Neural cell (in vitro differentiated cells): ENCODE data around the gene MAPK10.

Source experiments
- EP300 ChIP-seq: fragments of 450-650 bp; conservative IDR thresholded peaks from 2 replicates; pipeline ENCODE4 v1.6.1; 2014; ENCODE audit warnings: antibody characterized with exemption, mild to moderate bottlenecking, moderate library complexity; ENCODE audit not compliant: poor library complexity, severe bottlenecking
- EZH2 ChIP-seq: fragments of 200-600, 300-800 bp; shearing (Covaris generic), sonication (generic); IDR thresholded peaks from 2 replicates; pipeline ENCODE4 v1.6.1; 2014; ENCODE audit warnings: antibody characterized with exemption, low read length, borderline replicate concordance, mild to moderate bottlenecking; ENCODE audit not compliant: insufficient read depth, poor library complexity, severe bottlenecking
- MXI1 ChIP-seq: fragments of 450-650 bp; conservative IDR thresholded peaks from 2 replicates; pipeline ENCODE4 v1.6.1; 2014; ENCODE audit warnings: antibody characterized with exemption, mild to moderate bottlenecking; ENCODE audit not compliant: poor library complexity, severe bottlenecking
- TAF1 ChIP-seq: IDR thresholded peaks from 2 replicates; pipeline ENCODE4 v1.6.1; 2012; ENCODE audit warnings: low read depth
- TF ChIP-seq, protein P1 (sequence below): fragments of 450-650 bp; IDR thresholded peaks from 2 replicates; pipeline ENCODE4 v1.5.1; 2014; ENCODE audit warnings: antibody characterized with exemption, mild to moderate bottlenecking, moderate library complexity; ENCODE audit not compliant: poor library complexity, severe bottlenecking
- TF ChIP-seq, protein P2 (sequence below): IDR thresholded peaks from 2 replicates; pipeline ENCODE4 v1.6.1; 2012; ENCODE audit warnings: borderline replicate concordance

DNA sequence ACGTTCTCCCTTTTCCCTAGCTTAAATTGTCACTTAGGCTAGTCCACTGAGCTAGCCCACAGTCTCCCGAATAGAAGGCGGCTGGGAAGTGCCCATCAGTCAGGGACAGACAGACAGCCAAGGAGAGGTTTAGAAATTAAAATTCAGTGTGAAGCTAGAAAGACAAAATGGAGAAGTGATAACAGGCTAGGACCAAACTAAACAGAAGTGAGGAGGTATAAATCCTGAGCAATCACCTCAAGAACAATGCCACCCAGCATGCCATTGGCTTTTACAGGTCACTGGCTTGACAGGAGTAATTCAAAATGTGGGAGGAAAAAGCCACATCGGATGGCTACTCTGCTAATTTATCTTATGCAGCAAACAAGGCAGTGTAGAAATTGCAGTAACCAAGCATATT lies 138.9 kb downstream of the MAPK10 start:
- TF ChIP-seq, protein P1, sequence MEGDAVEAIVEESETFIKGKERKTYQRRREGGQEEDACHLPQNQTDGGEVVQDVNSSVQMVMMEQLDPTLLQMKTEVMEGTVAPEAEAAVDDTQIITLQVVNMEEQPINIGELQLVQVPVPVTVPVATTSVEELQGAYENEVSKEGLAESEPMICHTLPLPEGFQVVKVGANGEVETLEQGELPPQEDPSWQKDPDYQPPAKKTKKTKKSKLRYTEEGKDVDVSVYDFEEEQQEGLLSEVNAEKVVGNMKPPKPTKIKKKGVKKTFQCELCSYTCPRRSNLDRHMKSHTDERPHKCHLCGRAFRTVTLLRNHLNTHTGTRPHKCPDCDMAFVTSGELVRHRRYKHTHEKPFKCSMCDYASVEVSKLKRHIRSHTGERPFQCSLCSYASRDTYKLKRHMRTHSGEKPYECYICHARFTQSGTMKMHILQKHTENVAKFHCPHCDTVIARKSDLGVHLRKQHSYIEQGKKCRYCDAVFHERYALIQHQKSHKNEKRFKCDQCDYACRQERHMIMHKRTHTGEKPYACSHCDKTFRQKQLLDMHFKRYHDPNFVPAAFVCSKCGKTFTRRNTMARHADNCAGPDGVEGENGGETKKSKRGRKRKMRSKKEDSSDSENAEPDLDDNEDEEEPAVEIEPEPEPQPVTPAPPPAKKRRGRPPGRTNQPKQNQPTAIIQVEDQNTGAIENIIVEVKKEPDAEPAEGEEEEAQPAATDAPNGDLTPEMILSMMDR: no peak
- TF ChIP-seq EP300: no peak
- no peak for TF ChIP-seq TAF1
- TF ChIP-seq EZH2: no peak
- TF ChIP-seq MXI1: no peak
- TF ChIP-seq, protein P2, sequence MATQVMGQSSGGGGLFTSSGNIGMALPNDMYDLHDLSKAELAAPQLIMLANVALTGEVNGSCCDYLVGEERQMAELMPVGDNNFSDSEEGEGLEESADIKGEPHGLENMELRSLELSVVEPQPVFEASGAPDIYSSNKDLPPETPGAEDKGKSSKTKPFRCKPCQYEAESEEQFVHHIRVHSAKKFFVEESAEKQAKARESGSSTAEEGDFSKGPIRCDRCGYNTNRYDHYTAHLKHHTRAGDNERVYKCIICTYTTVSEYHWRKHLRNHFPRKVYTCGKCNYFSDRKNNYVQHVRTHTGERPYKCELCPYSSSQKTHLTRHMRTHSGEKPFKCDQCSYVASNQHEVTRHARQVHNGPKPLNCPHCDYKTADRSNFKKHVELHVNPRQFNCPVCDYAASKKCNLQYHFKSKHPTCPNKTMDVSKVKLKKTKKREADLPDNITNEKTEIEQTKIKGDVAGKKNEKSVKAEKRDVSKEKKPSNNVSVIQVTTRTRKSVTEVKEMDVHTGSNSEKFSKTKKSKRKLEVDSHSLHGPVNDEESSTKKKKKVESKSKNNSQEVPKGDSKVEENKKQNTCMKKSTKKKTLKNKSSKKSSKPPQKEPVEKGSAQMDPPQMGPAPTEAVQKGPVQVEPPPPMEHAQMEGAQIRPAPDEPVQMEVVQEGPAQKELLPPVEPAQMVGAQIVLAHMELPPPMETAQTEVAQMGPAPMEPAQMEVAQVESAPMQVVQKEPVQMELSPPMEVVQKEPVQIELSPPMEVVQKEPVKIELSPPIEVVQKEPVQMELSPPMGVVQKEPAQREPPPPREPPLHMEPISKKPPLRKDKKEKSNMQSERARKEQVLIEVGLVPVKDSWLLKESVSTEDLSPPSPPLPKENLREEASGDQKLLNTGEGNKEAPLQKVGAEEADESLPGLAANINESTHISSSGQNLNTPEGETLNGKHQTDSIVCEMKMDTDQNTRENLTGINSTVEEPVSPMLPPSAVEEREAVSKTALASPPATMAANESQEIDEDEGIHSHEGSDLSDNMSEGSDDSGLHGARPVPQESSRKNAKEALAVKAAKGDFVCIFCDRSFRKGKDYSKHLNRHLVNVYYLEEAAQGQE: no peak
